ENCODE results near the gene FGFRL1. TPM values are rescaled to one million over a fixed set of nuclear protein-coding genes. Genes with fewer than 3 reads are reported as not detected.

The FGFRL1 gene
- total RNA-seq, 1 experiment from 2014 or later: 26.1 TPM

DNA sequence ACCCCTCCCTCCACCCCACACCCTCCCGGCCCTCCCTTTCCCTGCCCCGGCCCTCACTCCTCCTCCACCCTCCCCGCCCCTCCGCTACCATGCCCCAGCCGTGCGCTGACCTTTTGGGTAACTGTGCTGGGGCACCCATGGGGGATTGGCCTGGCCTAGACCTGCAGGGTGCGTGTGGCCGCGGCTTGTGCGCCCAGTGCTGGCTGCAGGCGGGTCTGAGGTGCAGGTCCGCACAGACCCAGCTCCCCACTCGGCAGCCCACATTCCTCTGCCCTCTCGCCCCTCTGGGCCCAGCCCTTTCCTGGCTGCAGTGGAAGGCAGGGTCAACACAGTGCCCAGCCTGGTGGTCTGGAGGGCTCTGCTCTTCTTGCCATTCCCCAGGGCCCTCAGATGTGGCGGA is 24.7 kb downstream of the FGFRL1 start:
- no peak overlapping the region for H3K9ac ChIP-seq (ENCODE audit: extremely low read depth, insufficient read length, low read length)
- H3K56ac ChIP-seq (ENCODE audit: insufficient read length, low read depth, low read length): no peak overlapping the region
- Mint-ChIP-seq H3K27ac (no peak overlapping the region; a peak in 1 of 7 replicates), H3K4me1 (peaks cover 0 to 4% of the 10 kb centered on the region in 2 experiments; a peak in 3 of 4 replicates), H3K36me3 (ENCODE audit: insufficient read depth in 1 of 3, low read depth in 3 of 3) (no peaks in the 10 kb centered on the region), H3K27me3 (ENCODE audit: low read depth) (no peaks in the 10 kb centered on the region), H3K9me3 (no peaks in the 10 kb centered on the region), H3K4me3 (no peak overlapping the region)
- no peak overlapping the region for H4K5ac ChIP-seq (ENCODE audit: insufficient read length, low read depth, low read length)
- no peak overlapping the region for H3K27ac ChIP-seq (ENCODE audit: insufficient read length, low read depth, low read length)
- no peak overlapping the region for H3K4ac ChIP-seq (ENCODE audit: low read depth, low read length)
- no peaks in the 10 kb centered on the region for H3K23me2 ChIP-seq (ENCODE audit: insufficient read length, low read depth, low read length, poor library complexity, severe bottlenecking)
- H3K23ac ChIP-seq (ENCODE audit: insufficient read length, low read depth, low read length): no peak overlapping the region
- H3T11ph ChIP-seq (ENCODE audit: low read length): no peak overlapping the region
- H2BK12ac ChIP-seq (ENCODE audit: insufficient read length, low read depth, low read length): no peak overlapping the region
- H3K79me1 ChIP-seq (ENCODE audit: insufficient read depth, low read depth, low read length, poor library complexity, severe bottlenecking): no peaks in the 10 kb centered on the region
- H3K4me2 ChIP-seq (ENCODE audit: insufficient read depth, insufficient read length, low read length): no peak overlapping the region
- no peak overlapping the region for H4K8ac ChIP-seq (replicated peaks; ENCODE audit: insufficient read length, low read depth, low read length)
- H3K27me3 ChIP-seq (ENCODE audit: insufficient read depth, low read length): no peaks in the 10 kb centered on the region
- DNase-seq: no peak
- H2BK20ac ChIP-seq (ENCODE audit: low read depth, low read length, poor library complexity, severe bottlenecking): no peak overlapping the region
- no peak overlapping the region for H4K91ac ChIP-seq (ENCODE audit: insufficient read length, low read depth, low read length)
- no peak overlapping the region for H2AFZ ChIP-seq (ENCODE audit: low read length)
- TF ChIP-seq, protein P1, sequence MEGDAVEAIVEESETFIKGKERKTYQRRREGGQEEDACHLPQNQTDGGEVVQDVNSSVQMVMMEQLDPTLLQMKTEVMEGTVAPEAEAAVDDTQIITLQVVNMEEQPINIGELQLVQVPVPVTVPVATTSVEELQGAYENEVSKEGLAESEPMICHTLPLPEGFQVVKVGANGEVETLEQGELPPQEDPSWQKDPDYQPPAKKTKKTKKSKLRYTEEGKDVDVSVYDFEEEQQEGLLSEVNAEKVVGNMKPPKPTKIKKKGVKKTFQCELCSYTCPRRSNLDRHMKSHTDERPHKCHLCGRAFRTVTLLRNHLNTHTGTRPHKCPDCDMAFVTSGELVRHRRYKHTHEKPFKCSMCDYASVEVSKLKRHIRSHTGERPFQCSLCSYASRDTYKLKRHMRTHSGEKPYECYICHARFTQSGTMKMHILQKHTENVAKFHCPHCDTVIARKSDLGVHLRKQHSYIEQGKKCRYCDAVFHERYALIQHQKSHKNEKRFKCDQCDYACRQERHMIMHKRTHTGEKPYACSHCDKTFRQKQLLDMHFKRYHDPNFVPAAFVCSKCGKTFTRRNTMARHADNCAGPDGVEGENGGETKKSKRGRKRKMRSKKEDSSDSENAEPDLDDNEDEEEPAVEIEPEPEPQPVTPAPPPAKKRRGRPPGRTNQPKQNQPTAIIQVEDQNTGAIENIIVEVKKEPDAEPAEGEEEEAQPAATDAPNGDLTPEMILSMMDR (conservative IDR thresholded peaks at IDR 0.05): no peak
- no peak overlapping the region for H3K18ac ChIP-seq (ENCODE audit: insufficient read length, low read depth, low read length)
- no peaks in the 10 kb centered on the region for H4K20me1 ChIP-seq (ENCODE audit: control insufficient read depth, insufficient read depth, insufficient read length)
- H2BK15ac ChIP-seq (ENCODE audit: low read depth, low read length): no peak overlapping the region
- no peak overlapping the region for H2BK5ac ChIP-seq (ENCODE audit: insufficient read length, low read length)
- WGBS (ENCODE audit: extremely low coverage, insufficient read length, low lambda C conversion rate): no CpG with 5 or more reads among the region's 15 CpGs
- no peaks in the 10 kb centered on the region for H3K9me3 ChIP-seq (ENCODE audit: control insufficient read depth, low read depth, low read length)
- H3K14ac ChIP-seq (ENCODE audit: insufficient read depth, low read length): no peak overlapping the region
- H3K4me1 ChIP-seq (ENCODE audit: insufficient read depth, low read length): no peaks in the 10 kb centered on the region
- H3K79me2 ChIP-seq (ENCODE audit: insufficient read depth, low read length): no peaks in the 10 kb centered on the region
- H2AK5ac ChIP-seq (ENCODE audit: insufficient read length, low read length): no peak overlapping the region
- H2BK120ac ChIP-seq (ENCODE audit: low read depth, low read length, poor library complexity, severe bottlenecking): no peak overlapping the region

Data from H9 (cell line).